NCI-H1436 treated with DMSO at 0.1 percent for 48 hours (cell line): ENCODE measurements around the gene POLR3C.
"Not testable (repeated sequence)": the region's sequence is repeated elsewhere in the genome, so short reads cannot be mapped to it uniquely, and the experiment has no call there.

Source experiments
- DNase-seq: peaks from one replicate; lab custom pipeline; 2025; lab: John Stamatoyannopoulos, UW

Gene POLR3C

DNA sequence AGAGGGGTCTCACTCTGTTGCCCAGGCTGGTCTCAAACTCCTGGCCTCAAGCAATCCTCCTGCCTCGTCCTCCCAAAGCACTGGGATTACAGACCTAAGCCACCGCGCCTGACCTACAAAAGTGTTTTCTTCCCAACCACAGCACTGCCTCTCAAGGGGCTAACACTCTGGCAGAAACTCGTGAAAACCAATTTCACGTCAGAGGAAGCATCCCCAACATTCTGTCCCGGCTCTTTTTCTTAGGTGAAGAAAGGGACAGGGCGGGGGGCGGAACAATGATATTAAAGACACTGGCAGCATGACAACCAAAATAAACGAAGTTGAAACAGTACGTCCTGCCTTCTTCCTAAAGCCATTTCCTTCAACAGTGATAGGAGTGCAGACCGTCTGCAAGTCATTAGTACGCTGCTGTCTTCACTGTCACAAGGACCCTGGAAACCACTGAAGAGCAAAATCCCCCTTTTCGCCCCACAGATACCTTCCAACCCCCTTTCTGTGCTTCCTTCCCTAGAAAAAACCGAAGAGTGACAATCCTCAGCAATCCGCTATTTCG, 1.1 kb upstream of the POLR3C start:
- DNase-seq = not testable (repeated sequence)

DNA sequence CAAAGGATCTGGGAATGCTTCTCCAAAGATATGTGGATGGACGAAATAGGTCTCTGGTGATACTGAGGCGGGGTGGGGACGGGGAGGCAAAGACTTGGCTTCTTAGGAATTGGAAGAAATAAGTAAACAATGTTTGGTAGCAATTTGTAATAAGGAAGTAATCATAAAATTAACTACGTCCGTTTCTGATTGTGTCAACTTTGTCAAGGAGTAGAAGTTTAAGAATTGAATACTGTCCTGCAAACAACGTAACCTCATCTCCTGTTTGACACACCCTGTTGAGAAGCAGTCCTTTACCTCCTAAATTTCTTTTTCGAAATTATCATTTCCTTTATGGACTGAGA, 471 bp downstream of the POLR3C start:
- no peak for DNase-seq

DNA sequence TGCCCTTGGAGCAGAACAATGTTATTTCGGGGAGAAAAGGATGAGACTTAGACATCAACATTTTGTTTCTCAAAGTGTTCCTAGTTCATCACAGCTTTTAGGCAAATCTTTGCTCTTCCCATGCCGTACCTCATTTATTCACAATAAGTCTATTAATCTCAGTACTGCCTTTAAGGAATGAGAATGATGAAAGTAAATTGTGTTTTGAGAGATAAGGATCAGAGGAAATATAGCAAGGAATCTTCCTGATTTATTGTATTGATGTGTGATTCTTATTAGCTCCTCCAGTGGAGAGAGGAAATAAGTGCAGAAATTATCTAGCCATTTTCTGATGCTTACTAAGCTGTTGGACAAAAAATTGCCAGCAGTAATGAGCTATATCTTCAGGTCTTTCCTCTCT, 2.0 kb downstream of the POLR3C start:
- DNase-seq = no peak

GRCh38 chr1:145827966-145828365, 4.0 kb downstream of the POLR3C start:
- DNase-seq = no peak

GRCh38 chr1:145828367-145829026, 4.5 kb downstream of the POLR3C start:
- no peak for DNase-seq

GRCh38 chr1:145830810-145831209, 6.8 kb downstream of the POLR3C start:
- not testable (repeated sequence) for DNase-seq

DNA sequence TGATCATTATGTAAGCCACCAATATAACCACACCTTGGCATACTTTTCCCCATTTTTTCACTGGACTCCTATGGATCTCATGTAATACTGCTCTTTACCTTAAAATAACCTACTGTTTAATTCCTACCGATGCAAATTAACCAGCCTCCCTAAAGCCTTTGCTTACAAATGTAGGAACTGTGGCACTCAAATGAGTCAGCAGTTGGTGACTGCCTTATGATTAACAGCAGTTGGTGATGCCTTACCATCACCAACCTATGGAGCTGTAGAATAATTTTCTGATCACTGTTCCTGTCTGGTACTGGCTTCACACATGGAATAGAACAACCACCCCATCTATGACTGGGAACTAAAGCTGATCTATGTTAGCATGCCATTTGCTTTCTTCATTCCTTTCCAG, 13.7 kb downstream of the POLR3C start:
- no peak for DNase-seq

DNA sequence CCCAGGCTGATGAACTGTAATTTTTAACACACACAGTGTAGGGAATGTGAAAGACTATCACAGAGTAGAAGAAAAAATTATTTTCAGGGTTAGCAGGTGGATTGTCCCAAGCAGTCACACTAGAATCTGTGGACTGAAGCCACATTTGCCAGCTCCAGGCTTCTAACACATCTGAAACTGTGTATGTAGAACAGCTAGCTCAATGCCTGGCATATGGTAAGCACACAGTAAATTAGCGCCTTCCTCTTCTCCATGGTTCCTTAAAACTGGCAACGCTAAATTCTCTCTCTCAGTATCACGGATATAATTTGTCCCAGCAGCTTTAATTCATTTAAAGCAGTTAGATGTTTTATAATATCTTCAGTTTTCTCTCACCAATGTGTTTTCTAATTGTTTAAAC, 19.0 kb downstream of the POLR3C start:
- no peak for DNase-seq

DNA sequence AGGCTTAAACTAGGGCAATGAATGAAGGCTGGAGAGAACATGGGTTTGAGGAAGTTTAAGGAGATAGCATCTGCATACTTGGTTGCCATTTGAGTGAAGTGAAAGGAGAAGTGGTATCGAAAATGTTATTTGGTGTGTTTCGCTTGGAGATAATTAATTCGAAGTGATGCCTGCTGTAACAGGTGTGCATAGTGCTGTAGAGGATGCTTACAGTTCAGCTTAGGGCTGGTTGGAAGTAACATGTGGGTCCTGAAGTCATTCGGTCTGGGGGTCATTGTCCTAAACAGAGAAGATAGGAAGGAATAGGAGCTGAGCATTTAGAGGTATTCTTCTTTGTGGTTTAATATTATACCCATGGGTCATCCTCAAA, 21.1 kb downstream of the POLR3C start:
- no peak for DNase-seq

DNA sequence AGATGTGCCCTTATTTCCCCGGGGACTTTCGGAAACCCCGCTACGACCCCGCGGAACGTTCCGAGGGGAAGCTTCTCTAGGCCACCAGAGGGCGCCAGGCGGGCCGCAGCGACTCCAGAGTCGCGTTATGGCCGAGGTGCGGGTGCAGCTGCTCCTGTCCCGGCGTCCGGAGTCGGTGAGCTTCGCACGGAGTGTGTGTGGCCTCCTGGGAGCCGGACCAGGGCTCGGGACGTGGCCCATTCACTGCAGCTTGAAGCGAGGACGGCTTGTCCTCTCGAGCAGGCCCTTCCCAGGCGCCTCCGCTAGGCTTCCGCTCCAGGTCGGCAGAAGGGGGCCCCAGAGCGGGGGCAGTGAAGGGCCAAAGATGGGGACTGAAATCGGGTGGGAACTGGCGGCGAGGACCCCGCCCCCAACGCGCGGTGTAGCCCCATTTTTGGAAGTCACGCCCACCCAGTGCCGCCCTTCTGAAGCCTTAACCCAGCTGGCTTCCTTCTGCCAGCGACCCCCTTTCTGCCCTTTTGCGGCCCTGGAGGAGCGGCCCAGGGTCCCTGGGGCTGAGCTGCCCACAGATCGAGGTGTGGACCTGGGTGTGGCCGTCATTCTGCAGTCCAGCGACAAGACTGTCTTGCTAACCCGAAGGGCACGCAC, 21.6 kb downstream of the POLR3C start, which contains the start of gene NUDT17:
NUDT17 (plus strand) TSS at position 117 of the 648 bp plus-strand sequence; CDS start at position 128, 11 bp downstream.
- no peak for DNase-seq

GRCh38 chr1:145846201-145846612, 22.2 kb downstream of the POLR3C start:
- DNase-seq = no peak

DNA sequence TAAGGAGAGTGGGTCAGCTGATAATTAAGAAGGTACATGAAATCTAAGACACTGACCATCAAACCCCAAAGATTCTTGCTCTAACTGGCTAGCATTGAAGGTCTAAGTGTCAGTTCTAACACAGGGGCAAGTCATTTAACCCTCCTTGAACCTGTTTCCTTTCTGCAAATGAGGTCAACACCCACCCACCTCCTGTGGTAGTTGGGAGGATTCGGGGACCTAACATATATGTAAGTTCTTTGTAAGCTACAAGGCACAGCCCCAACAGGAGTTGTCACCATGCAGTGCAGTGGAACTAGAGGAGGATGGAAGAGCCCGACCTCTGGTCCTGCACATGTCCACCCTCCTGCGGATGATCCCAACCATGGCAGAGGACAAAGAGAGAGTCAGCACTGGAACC, 23.8 kb downstream of the POLR3C start:
- DNase-seq = no peak

- DNase-seq = no peak
Measured at GRCh38 chr1:145849356-145850160, 25.6 kb downstream of the POLR3C start.

DNA sequence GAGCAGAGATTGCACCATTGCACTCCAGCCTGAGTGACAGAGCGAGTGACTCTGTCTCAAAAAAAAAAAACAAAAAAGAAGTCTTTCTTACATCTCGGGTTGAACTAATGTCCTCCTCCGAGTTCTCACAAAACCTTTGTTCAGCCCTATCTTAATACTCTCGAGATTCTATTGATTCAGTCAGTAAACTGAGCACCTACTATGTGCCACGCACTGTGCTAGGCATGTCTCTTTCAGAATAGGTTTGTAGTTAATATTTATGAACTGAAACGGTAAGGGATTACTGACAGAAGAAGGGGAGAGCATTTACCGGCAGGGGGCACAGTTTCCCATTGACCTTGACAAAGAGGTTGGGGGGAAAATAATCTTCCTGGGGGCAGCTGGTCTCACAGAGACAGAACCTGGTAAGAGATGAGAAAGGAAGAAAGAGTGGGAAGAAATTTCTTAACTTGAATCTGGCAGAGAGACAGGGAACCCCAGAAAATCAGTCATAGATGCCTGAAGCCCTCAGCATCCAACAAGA, 31.5 kb downstream of the POLR3C start:
- DNase-seq = no peak

GRCh38 chr1:145857170-145857569, 33.2 kb downstream of the POLR3C start:
- no peak for DNase-seq

DNA sequence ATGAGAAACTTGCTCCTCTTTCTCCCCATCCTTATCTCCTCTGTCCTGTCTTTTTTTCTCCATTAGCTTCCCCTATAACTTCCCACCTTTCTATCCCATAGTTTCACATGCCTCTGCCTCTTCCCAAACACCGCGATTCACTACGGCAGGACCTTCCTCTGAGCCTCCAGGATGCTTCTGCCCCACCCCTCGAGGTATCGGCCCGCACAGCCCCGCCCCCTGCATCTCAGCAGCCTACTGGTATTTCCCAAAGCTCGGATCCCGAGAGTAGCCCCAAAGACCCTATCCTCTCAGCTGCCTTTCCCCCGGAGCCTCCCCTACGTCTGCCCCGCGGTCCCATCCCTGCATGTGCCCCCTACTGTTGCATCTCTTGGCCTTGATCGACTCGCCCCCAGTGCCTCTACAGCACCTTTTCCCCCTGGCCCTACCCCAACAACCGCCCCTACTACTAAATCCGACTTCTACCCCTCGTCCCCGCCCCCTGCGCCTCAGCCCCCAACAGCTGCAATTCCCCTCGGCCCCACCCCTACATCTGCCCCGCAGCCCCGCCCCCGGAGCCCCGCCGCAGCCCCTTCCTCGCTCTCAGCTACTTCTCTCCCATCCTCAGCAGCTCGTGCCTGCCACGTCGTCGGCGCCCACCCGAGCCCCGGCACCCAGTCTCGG, 34.4 kb downstream of the POLR3C start:
- no peak for DNase-seq

GRCh38 chr1:145858901-145859490, 35.0 kb downstream of the POLR3C start, which contains the start of gene PIAS3:
TSS of gene PIAS3 (minus strand) at chr1:145859081. CDS start at chr1:145858990, 91 bp downstream.
- DNase-seq = peak; percentile 31

GRCh38 chr1:145859491-145860023, 35.6 kb downstream of the POLR3C start:
- DNase-seq = peak; percentile 15

- DNase-seq = no peak
Measured at GRCh38 chr1:145863282-145864018, 39.5 kb downstream of the POLR3C start.

DNA sequence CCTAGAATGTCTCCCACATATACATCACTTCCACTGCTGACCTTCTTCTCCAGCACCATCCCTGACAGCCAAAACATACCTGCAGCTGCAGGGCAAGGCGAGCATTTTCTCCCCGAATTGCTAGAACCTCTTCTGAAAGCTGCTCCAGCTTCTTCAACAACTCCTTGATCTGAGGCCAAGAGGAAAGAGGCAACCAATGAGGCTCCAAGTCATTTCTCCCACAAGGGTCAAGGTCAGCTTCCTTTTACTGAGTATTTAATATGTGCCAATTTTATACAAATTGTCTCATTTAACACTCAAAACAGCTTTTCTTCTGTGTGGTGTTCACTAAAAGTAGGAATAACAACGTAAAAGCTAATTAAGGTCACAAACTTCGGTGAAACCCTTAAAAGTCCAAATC, 44.2 kb downstream of the POLR3C start:
- DNase-seq = no peak
